H1 (cell line): ENCODE data around the gene NPPA. TPM values are rescaled to one million over a fixed set of nuclear protein-coding genes. Genes with fewer than 3 reads are reported as not detected.

ENCODE experiments used
- CTCF ChIA-PET: fragments of 300-600 bp; sonication (Branson Sonifier 250); formaldehyde crosslinking; loops from one replicate; lab custom pipeline; 2021; ENCODE audit not compliant: partially characterized antibody; lab: Charles Lee
- POLR2A ChIA-PET: fragments of 300-600 bp; sonication (Branson Sonifier 250); formaldehyde crosslinking; loops from one replicate; lab custom pipeline; 2021; ENCODE audit warnings: inconsistent platforms; ENCODE audit not compliant: partially characterized antibody; lab: Charles Lee
- DNase-seq, 2 experiments: peaks; one replicate each; pipeline versions ENCODE4 v3.0.0 to v3.0.0-alpha.2; 2010 to 2022; ENCODE audit warnings: low spot score in 2 of 2, low read depth in 1 of 2, mixed read lengths in 1 of 2
- FAIRE-seq: peaks from 2 replicates; lab custom pipeline; 2011; peaks lifted over from hg19 to GRCh38; lab: Jason Lieb, UNC
- H2AFZ ChIP-seq: 2 replicates; pipeline ENCODE4 v1.8.1; 2012; ENCODE audit warnings: low read length, inconsistent platforms
- H2AK5ac ChIP-seq: 2 replicates; pipeline ENCODE4 v1.6.1; 2013; ENCODE audit warnings: low read depth, low read length
- H2BK120ac ChIP-seq: replicated peaks from 2 replicates; pipeline ENCODE3; 2013; ENCODE audit warnings: low read depth, low read length, inconsistent platforms
- H2BK12ac ChIP-seq: 2 replicates; pipeline ENCODE4 v1.6.1; 2013; ENCODE audit warnings: low read depth, low read length
- H2BK15ac ChIP-seq: 2 replicates; pipeline ENCODE4 v1.6.1; 2013; ENCODE audit warnings: low read length
- H2BK20ac ChIP-seq: 2 replicates; pipeline ENCODE4 v1.6.1; 2013; ENCODE audit warnings: low read length
- H2BK5ac ChIP-seq: 2 replicates; pipeline ENCODE4 v1.6.1; 2013; ENCODE audit warnings: low read depth, low read length
- H3K14ac ChIP-seq: 2 replicates; pipeline ENCODE4 v1.6.1; 2013; ENCODE audit warnings: inconsistent platforms; ENCODE audit not compliant: insufficient read length
- H3K18ac ChIP-seq: 2 replicates; pipeline ENCODE4 v1.6.1; 2013; ENCODE audit warnings: low read length; ENCODE audit errors: extremely low read depth
- H3K23ac ChIP-seq: 2 replicates; pipeline ENCODE4 v1.6.1; 2013; ENCODE audit warnings: inconsistent platforms; ENCODE audit not compliant: insufficient read length
- H3K23me2 ChIP-seq: 2 replicates; pipeline ENCODE4 v1.6.1; 2013; ENCODE audit warnings: low read depth, low read length
- H3K27ac ChIP-seq: 2 replicates; pipeline ENCODE4 v1.6.1; 2011; ENCODE audit warnings: low read depth, low read length, inconsistent platforms
- H3K27me3 ChIP-seq, 4 experiments: replicated peaks in 1 of 4; 1 replicate in 1 of 4; 2 replicates in 3 of 4; pipeline versions ENCODE4 v1.6.1 to v1.8.1; 2011 to 2013; ENCODE audit warnings: low read length in 3 of 4, mild to moderate bottlenecking in 3 of 4, inconsistent platforms in 2 of 4, mixed read lengths in 2 of 4, moderate library complexity in 1 of 4; ENCODE audit not compliant: control insufficient read depth in 3 of 4, insufficient read depth in 3 of 4; ENCODE audit errors: extremely low read depth in 1 of 4
- H3K36me3 ChIP-seq, 4 experiments: 2 replicates each; pipeline versions ENCODE4 v1.6.1 to v1.8.1; 2011 to 2013; ENCODE audit warnings: mild to moderate bottlenecking in 4 of 4, low read length in 3 of 4, moderate library complexity in 2 of 4, control low read depth in 1 of 4, inconsistent platforms in 1 of 4; ENCODE audit not compliant: insufficient read depth in 4 of 4, control insufficient read depth in 2 of 4
- H3K4ac ChIP-seq: replicated peaks from 2 replicates; pipeline ENCODE3; 2013; ENCODE audit warnings: low read length, low read depth, mixed read lengths, inconsistent platforms; ENCODE audit not compliant: insufficient read length
- H3K4me1 ChIP-seq, 4 experiments: replicated peaks in 1 of 4; 1 replicate in 1 of 4; 2 replicates in 3 of 4; pipeline versions ENCODE4 v1.6.1 to v1.8.1; 2011 to 2013; ENCODE audit warnings: low read length in 3 of 4, inconsistent platforms in 2 of 4, mixed read lengths in 1 of 4; ENCODE audit not compliant: insufficient read depth in 4 of 4, control insufficient read depth in 3 of 4
- H3K4me2 ChIP-seq, 2 experiments: 2 replicates each; pipeline versions ENCODE4 v1.6.1 to v1.8.1; 2011 to 2013; ENCODE audit warnings: low read depth in 2 of 2, low read length in 2 of 2, control low read depth in 1 of 2, inconsistent platforms in 1 of 2, mild to moderate bottlenecking in 1 of 2; ENCODE audit not compliant: insufficient read depth in 1 of 2
- H3K4me3 ChIP-seq, 4 experiments: fragments of 200-600, 300-600 bp in 1 of 4; sonication (generic), shearing (Covaris generic), sonication (Bioruptor Twin) in 1 of 4; 2 replicates each; pipeline versions ENCODE4 v1.5.1 to v1.8.1; 2011 to 2016; ENCODE audit warnings: low read length in 4 of 4, low read depth in 3 of 4, control low read depth in 2 of 4, inconsistent platforms in 2 of 4, mild to moderate bottlenecking in 2 of 4, mixed read lengths in 1 of 4, moderate library complexity in 1 of 4; ENCODE audit not compliant: insufficient read depth in 2 of 4; ENCODE audit errors: extremely low read depth in 1 of 4
- H3K56ac ChIP-seq: replicated peaks from 2 replicates; pipeline ENCODE3; 2013; ENCODE audit warnings: low read depth, mild to moderate bottlenecking, mixed read lengths, low read length, inconsistent platforms; ENCODE audit not compliant: insufficient read length
- H3K79me1 ChIP-seq: 2 replicates; pipeline ENCODE4 v1.6.1; 2013; ENCODE audit warnings: low read depth, low read length, control low read depth
- H3K79me2 ChIP-seq, 2 experiments: 2 replicates each; pipeline versions ENCODE4 v1.6.1 to v1.8.1; 2012 to 2013; ENCODE audit warnings: low read length in 2 of 2, mild to moderate bottlenecking in 2 of 2, inconsistent platforms in 1 of 2; ENCODE audit not compliant: insufficient read depth in 2 of 2, control insufficient read depth in 1 of 2
- H3K9ac ChIP-seq, 4 experiments: replicated peaks in 1 of 4; 1 replicate in 1 of 4; 2 replicates in 3 of 4; pipeline versions ENCODE4 v1.6.1 to v1.8.1; 2011 to 2013; ENCODE audit warnings: low read depth in 3 of 4, low read length in 3 of 4, control low read depth in 2 of 4, mild to moderate bottlenecking in 2 of 4, moderate library complexity in 2 of 4, inconsistent platforms in 1 of 4; ENCODE audit errors: extremely low read depth in 1 of 4
- H3K9me3 ChIP-seq, 2 experiments: 2 replicates each; pipeline versions ENCODE4 v1.6.1 to v1.8.1; 2012 to 2013; ENCODE audit warnings: mild to moderate bottlenecking in 2 of 2, moderate library complexity in 2 of 2, control low read depth in 1 of 2, inconsistent platforms in 1 of 2, low read depth in 1 of 2, low read length in 1 of 2, mixed read lengths in 1 of 2; ENCODE audit not compliant: insufficient read depth in 2 of 2
- H4K20me1 ChIP-seq, 2 experiments: replicated peaks in 1 of 2; 2 replicates each; pipeline versions ENCODE3 to v1.8.1; 2011 to 2013; ENCODE audit warnings: inconsistent platforms in 2 of 2, low read length in 2 of 2, mild to moderate bottlenecking in 1 of 2; ENCODE audit not compliant: insufficient read depth in 2 of 2, control insufficient read depth in 1 of 2
- H4K5ac ChIP-seq: 2 replicates; pipeline ENCODE4 v1.6.1; 2013; ENCODE audit warnings: low read length, low read depth, mixed read lengths, inconsistent platforms; ENCODE audit not compliant: insufficient read length
- H4K8ac ChIP-seq: 2 replicates; pipeline ENCODE4 v1.8.0; 2013; ENCODE audit warnings: mild to moderate bottlenecking, moderate library complexity, low read length, inconsistent platforms; ENCODE audit not compliant: insufficient read depth; ENCODE audit errors: extremely low read depth
- H4K91ac ChIP-seq: replicated peaks from 2 replicates; pipeline ENCODE3; 2013; ENCODE audit warnings: low read length, mixed read lengths, inconsistent platforms; ENCODE audit not compliant: insufficient read length
- CHD1 ChIP-seq: IDR thresholded peaks from 2 replicates; pipeline ENCODE4 v1.6.1; 2012; ENCODE audit warnings: low read depth, low read length, improper control_type of control experiment
- CHD2 ChIP-seq: IDR thresholded peaks from 2 replicates; pipeline ENCODE4 v1.6.1; 2012; ENCODE audit warnings: low read length, improper control_type of control experiment
- CREB1 ChIP-seq: IDR thresholded peaks from 2 replicates; pipeline ENCODE4 v1.6.1; 2012; ENCODE audit warnings: inconsistent platforms
- EZH2 ChIP-seq: fragments of 200-600 bp; sonication (generic); IDR thresholded peaks from 2 replicates; pipeline ENCODE4 v1.7.1; 2012; ENCODE audit warnings: low read depth, mild to moderate bottlenecking, moderate library complexity, low read length, inconsistent platforms; ENCODE audit not compliant: severe bottlenecking
- JUND ChIP-seq: IDR thresholded peaks from 2 replicates; pipeline ENCODE4 v1.6.1; 2011; ENCODE audit warnings: mild to moderate bottlenecking, improper control_type of control experiment, low read length
- MAFK ChIP-seq: IDR thresholded peaks from 2 replicates; pipeline ENCODE4 v1.6.1; 2012; ENCODE audit warnings: low read depth, mild to moderate bottlenecking, improper control_type of control experiment, low read length
- RNF2 ChIP-seq: fragments of 200-900, 300-1000 bp; sonication (generic); IDR thresholded peaks from 2 replicates; pipeline ENCODE4 v1.7.1; 2016; ENCODE audit warnings: borderline replicate concordance, low read depth, mild to moderate bottlenecking, antibody characterized with exemption, low read length; ENCODE audit not compliant: poor library complexity, severe bottlenecking; ENCODE audit errors: missing control alignments
- RXRA ChIP-seq: IDR thresholded peaks from 2 replicates; pipeline ENCODE4 v1.6.1; 2011; ENCODE audit warnings: low read depth, mild to moderate bottlenecking, low read length, moderate library complexity; ENCODE audit not compliant: insufficient read depth
- SAP30 ChIP-seq: fragments of 300-600 bp; sonication (generic); IDR thresholded peaks from 2 replicates; pipeline ENCODE4 v1.7.1; 2012; ENCODE audit warnings: low read length, moderate library complexity, mild to moderate bottlenecking, inconsistent platforms; ENCODE audit not compliant: insufficient read depth, insufficient replicate concordance
- TCF12 ChIP-seq: IDR thresholded peaks from 2 replicates; pipeline ENCODE4 v1.6.1; 2011; ENCODE audit warnings: low read depth, mild to moderate bottlenecking, low read length
- TEAD4 ChIP-seq: IDR thresholded peaks from 2 replicates; pipeline ENCODE4 v1.6.1; 2012; ENCODE audit warnings: low read depth, low read length, inconsistent platforms, mixed read lengths
- WGBS, 2 experiments: shearing (Covaris generic) in 1 of 2; methylation state at CpG; one replicate each; pipeline versions ENCODE4 v1.1.6 to v1.1.7; 2013 to 2015; ENCODE audit warnings: low lambda C conversion rate in 2 of 2, mixed read lengths in 2 of 2, inconsistent platforms in 1 of 2, low coverage in 1 of 2, missing lambda C conversion rate in 1 of 2; ENCODE audit not compliant: insufficient replicate concordance in 2 of 2, insufficient coverage in 1 of 2, insufficient read length in 1 of 2; ENCODE audit errors: extremely low coverage in 1 of 2, missing lambda C conversion rate in 1 of 2; 5-methylcytosine and 5-hydroxymethylcytosine counted together
- polyA plus RNA-seq, 7 experiments: library from polyadenylated mRNA; depleted of rRNA in 3 of 7; stranded (reverse) in 5 of 7; unstranded in 2 of 7; fragments of >200 nt in 5 of 7; fragments of 200-250 nt in 2 of 7; gene quantifications; 1 replicate in 5 of 7; 2 replicates in 1 of 7; 4 replicates in 1 of 7; pipeline versions ENCODE4 v1.2.1 to v1.2.3, GENCODE V29; 2011 to 2013; ENCODE audit warnings: missing spikeins in 2 of 7, mixed read lengths in 2 of 7
- total RNA-seq: library from RNA; stranded (reverse); fragmentation: NEBNext Ultra II Directional; extraction: Animal tissue kit (Norgen Biotek cat#: 25700); gene quantifications from 2 replicates; pipeline ENCODE4 v1.2.1, GENCODE V29; 2021

The NPPA gene
- total and polyA plus RNA-seq, 2 of the 8 experiments (the other 6 are each of a cell fraction or from before 2014, with no cell fraction given) = not detected

DNA sequence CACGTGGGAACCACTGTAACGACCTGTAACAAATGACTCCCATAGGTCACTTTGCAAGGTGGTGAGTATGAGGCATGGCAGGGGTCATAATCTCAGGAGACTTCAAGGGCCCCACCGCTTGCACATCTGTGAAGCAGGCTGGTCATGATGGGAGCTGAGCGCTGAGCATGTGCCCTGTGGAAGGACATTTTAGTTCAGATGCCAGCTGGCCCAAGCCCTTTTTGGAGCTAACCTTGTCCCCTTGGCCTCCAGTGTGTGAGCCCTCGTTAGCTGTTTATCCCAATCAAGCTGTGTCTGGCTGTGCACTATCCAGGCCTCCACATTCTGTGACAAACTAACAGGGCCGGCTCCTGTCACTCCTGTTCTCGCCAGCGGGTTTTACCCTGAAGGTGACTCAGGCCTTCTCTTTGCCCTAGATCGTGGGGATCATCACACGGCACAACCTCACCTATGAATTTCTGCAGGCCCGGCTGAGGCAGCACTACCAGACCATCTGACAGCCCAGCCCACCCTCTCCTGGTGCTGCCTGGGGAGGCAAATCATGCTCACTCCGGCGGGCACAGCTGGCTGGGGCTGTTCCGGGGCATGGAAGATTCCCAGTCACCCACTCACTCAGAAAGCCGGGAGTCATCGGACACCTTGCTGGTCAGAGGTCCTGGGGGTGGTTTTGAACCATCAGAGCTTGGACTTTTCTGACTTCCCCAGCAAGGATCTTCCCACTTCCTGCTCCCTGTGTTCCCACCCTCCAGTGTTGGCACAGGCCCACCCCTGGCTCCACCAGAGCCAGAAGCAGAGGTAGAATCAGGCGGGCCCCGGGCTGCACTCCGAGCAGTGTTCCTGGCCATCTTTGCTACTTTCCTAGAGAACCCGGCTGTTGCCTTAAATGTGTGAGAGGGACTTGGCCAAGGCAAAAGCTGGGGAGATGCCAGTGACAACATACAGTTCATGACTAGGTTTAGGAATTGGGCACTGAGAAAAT lies 7.6 kb downstream of the NPPA start:
- H4K91ac ChIP-seq = no peak overlapping the region
- no peak overlapping the region for H3K4me3 ChIP-seq
- no peak for DNase-seq
- H4K20me1 ChIP-seq = peaks cover 10 to 17% of the 10 kb centered on the region in 2 experiments
- POLR2A ChIA-PET = interaction anchor here (0.5 to 8.1 kb wide), 3 partner anchors 17 to 68 kb away, joined by 3 to 72 read pairs (median 3); no protein-coding TSS in a partner anchor
- H2BK15ac ChIP-seq = no peak overlapping the region
- H3K79me2 ChIP-seq = no peaks in the 10 kb centered on the region
- no peak overlapping the region for H3K4ac ChIP-seq
- H2BK20ac ChIP-seq = no peak overlapping the region
- WGBS, 2 experiments = 93% methylated on average over 18 of the region's 20 CpGs; no CpG with 5 or more reads in 1 of the 2 experiments
- H3K23ac ChIP-seq = no peak overlapping the region
- peaks cover 43 to 79% (median 70%) of the 10 kb centered on the region in 4 experiments for H3K36me3 ChIP-seq
- H2AK5ac ChIP-seq = no peak overlapping the region
- no peak overlapping the region for H2BK5ac ChIP-seq
- H3K27me3 ChIP-seq = no peaks in the 10 kb centered on the region
- no peak overlapping the region for H3K9ac ChIP-seq
- H4K8ac ChIP-seq = no peak overlapping the region; the same call in 1 of the 2 replicates
- H2AFZ ChIP-seq = no peak overlapping the region
- no peak overlapping the region for H3K18ac ChIP-seq
- no peak overlapping the region for H2BK120ac ChIP-seq
- no peak overlapping the region for H2BK12ac ChIP-seq
- H3K27ac ChIP-seq = no peak overlapping the region
- no peaks in the 10 kb centered on the region for H3K23me2 ChIP-seq
- no peak overlapping the region for H3K14ac ChIP-seq
- H3K79me1 ChIP-seq = no peaks in the 10 kb centered on the region
- no peak for FAIRE-seq
- CTCF ChIA-PET = interaction anchor here (0.8 to 8.8 kb wide), 19 partner anchors 8 to 267 kb away, joined by 3 to 67 read pairs (median 5); partner anchors contain the start of gene NPPA
- H3K4me2 ChIP-seq = no peak overlapping the region
- H3K56ac ChIP-seq = no peak overlapping the region
- no peaks in the 10 kb centered on the region for H3K4me1 ChIP-seq
- H4K5ac ChIP-seq = no peak overlapping the region
- no peaks in the 10 kb centered on the region for H3K9me3 ChIP-seq
- no peak for TF ChIP-seq TCF12
- no peak for TF ChIP-seq JUND
- TF ChIP-seq RXRA = no peak
- TF ChIP-seq MAFK = no peak
- TF ChIP-seq CREB1 = no peak
- no peak for TF ChIP-seq TEAD4
- no peak for TF ChIP-seq CHD1
- TF ChIP-seq EZH2 = no peak
- TF ChIP-seq SAP30 = no peak
- no peak for TF ChIP-seq CHD2
- TF ChIP-seq RNF2 = no peak
